NCI-H128 (cell line): ENCODE data around the gene COMTD1.
A peak's percentile ranks its signal among the peaks of the same experiment; 100 is the strongest.

Experiments
- DNase-seq: peaks from one replicate; lab custom pipeline; 2025; ENCODE audit not compliant: unreplicated experiment; lab: John Stamatoyannopoulos, UW

COMTD1 gene

GRCh38 chr10:75245354-75246250 lies 9.8 kb upstream of the COMTD1 start:
- no peak for DNase-seq

DNA sequence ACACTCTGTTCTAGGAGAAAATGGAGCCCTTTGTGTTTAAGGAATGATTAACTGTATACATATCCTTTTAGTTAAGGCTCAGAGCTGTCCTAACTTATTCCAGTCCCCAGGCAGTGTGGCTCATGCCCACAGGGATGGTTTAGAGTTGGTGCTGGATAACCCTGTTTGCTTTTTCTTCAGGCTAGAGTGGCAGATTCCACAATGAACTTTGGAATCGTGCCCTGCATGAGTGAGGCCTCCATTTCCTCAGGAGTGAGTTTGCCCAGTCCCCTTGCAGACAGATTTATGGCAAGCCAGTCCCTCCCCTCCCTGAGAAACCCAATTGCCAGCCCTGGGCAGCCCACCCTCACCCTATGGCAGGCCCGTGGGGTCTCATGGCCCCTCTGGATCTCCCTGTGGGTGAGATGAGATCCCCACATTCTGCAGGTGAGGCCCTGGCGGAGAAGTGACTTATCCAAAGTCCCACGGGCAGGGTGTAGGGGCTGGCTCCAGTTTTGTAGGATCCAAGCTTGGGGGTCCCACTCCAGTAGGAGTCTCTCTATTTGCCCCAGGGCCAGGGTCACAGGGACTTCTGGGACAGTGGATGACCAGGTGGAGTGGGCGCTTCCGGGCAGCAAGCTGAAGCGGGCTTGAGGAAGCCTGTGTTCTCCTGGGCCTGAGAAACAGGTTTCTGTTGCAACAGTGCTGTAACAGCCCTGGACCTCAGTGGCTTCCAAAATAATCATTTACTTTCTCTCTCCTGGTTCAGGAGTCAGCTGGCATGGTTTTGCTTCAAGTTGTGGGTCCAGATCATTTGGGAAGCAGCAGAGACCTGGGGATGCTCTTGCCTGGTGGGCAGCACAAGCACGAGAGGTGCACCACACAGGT lies 9.0 kb upstream of the COMTD1 start:
- DNase-seq, result no peak

DNA sequence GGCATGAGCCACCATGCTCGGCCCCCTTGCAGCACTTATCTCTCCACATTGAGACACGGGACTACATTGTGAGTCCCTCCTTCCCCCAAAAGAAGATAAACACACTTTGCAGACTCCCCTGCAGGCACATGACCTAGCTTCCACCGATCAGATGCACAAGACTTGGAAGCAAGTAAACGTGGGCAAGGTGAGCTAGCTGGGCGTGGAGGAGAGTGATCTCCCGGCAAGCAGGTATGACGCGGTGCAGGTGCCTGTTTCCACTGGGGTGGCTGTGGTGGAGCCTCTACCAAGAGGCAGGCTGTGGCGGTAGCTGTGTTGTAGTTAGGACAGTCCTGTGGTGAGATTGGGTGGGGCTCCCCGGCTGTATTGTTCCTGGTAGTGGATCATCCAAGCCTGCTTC lies 7.7 kb upstream of the COMTD1 start:
- DNase-seq, result no peak

DNA sequence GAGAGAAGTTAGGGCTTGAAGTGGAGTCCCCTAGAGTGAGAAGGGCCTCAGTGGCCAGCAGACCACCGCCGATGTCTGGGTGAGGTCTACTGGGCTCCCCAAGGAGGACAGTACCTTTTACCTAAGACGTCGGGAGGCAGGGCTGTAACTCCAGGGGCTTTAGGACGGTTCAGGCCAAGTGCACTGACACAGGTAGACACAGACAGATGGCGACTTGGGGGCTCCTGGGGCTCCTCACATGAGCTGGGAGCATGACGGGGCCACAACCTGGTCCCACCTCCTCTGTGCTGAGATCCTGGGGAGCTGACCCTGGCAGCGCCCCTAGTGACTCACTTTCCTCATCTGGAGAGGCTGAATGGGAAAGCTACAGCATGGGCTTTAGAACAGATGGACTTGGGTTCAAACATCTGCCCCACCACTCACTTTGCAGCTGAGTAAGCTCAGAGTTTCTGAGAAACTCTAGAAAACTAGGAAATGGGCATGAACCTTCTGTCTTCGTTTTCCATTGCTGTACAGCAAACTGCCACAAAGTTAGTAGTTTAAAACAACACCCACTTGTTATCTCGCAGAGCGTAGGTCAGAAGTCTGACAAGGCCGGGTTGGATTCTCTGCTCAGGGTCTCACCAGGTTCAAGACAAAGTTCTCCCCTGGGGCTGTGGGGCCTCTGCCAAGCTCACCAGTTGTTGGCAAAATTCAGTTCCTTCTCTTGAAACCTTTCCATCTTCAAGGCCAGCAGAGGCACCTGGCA lies 4.7 kb upstream of the COMTD1 start:
- DNase-seq, result no peak

DNA sequence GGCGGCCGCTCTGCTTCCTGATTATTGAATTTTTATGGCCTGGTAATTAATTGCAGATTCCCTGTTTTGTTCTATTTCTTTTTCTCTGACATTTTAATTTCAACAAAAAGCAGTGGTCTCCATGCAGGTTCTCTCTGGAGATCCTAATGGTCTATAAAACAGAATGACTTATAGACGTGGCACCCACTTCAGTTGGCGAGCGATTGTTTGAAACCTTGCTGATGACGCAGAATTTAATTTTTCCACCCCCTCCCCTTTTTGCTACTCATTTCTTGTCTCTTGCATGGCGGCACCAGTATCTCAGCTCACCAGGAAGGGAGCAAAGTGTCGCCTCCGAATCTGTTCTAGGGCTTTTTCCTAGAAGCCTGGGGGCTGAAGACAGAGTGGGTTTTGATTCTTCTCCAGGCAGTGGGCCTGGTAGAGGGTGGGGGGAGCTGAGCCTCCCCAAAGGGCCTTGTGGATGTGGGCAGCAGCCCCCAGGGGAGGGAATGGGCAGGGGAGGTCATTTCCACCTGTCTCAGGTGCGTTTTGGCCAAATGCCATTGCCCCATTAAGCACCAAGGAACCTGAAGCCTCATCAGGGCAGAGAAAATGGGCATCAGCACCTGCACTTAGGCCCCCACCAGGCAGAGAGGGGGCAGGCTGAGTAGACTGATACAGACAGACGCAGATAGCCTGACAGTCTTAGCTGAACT lies 3.5 kb upstream of the COMTD1 start:
- no peak for DNase-seq

DNA sequence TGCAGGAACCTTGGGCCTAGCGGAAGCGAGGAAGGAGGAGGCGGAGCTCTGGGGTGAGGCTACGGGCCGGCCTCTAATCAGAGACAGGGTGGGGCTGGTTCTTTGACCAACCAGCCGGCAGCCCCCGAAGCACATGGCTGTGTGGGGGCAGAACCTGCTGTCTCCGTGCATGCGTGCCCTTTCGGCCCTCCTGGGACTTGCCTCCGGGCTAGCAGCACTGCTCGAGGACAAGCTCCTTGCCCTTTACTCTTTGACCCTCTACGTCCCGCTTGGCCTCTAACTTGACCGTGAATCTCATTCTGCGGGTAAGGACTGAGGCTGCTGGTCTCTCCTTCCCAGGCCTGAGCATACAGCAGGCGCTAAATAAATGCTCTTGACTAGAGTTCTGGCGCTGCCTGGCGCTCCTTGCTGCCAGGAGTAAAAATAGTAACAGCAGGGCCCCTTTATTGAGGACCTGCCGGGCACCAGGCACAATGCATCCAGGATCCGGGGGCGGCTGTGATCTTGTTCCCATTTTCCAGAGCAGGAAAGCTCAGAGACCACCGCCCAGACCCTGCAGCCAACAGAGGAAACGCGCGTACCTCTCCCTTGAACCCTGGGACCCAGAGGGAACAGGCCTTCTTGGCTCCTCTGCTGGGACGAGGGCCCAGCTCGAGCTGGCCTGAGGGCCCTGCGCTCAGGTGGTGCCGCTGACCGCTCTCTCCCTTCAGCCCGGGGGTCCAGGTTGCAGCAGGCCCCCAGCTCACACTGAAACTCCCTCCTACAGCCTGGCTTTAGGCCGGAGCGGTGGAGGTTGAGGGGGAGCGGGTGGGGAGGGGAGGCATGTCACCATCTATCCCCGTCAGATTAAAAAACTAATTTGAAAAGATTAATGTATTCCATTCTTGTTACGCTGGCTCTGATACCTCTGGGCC lies 2.7 kb upstream of the COMTD1 start:
- DNase-seq, result no peak

DNA sequence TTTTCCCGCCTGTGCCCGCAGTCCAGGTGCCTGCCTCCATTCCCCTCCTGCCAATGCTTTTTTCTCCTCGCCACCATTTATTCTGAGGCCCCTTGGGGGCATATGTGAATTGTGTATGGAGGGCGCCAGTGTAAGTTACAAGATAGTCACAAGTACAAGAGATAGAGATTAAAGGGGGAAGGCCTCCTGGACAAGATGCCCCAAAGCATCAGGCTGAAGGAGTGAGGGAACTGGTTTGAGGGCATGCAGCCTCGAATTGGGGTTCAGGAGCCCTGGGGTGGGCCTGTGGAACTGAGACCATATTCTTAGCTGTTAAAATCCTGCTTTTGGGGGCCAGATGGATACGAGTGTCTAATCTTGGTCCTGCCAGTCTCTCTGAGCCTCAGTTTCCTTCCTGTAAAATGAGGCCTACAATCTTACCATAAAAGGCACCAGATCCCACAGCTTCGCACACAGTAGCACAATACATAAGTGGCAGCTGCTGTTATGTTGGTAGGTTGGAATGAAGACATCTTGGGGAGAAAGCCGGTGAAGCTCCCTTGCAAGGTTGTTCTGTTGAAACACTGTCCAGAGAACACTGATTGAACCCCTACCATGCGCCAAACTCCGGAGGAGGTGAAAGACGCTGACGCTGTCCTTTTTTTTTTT lies 545 bp upstream of the COMTD1 start:
- DNase-seq, result no peak

- no peak for DNase-seq
Measured at GRCh38 chr10:75234683-75235374, 928 bp downstream of the COMTD1 start.

DNA sequence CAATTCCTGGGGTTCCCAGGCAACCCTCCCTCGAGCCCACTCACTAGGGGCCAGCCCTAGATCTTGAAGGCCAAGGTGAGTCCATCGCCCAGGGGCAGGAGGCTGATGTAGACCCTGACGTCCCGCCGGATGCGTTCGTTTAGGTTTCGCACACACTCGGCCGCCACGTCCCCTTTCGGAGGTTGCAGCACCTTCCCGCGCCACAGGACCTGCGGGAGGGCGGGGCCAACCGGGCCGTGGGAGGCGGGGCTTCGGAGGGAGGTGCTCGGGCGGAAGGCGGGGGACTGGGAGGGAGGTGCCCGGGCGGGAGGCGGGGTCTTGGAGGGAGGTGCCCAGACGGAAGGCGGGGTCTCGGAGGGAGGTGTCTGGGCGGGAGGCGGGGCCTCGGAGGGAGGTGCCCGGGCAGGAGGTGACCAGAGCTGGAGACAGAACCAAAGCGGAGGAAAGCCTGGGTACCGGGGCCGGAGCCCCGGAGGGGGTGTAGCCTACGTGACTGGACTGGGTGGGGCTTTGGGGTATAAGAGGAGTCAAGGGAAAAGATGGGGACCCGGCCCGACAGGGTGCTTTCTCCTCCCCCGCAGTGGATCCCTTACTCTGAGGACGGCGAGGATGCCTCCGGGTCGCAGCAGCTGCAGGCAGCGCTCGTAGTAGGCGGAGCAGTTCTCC lies 1.6 kb downstream of the COMTD1 start:
- peak; percentile 26 for DNase-seq

- no peak for DNase-seq
Measured at GRCh38 chr10:75233444-75234016, 2.2 kb downstream of the COMTD1 start.

DNA sequence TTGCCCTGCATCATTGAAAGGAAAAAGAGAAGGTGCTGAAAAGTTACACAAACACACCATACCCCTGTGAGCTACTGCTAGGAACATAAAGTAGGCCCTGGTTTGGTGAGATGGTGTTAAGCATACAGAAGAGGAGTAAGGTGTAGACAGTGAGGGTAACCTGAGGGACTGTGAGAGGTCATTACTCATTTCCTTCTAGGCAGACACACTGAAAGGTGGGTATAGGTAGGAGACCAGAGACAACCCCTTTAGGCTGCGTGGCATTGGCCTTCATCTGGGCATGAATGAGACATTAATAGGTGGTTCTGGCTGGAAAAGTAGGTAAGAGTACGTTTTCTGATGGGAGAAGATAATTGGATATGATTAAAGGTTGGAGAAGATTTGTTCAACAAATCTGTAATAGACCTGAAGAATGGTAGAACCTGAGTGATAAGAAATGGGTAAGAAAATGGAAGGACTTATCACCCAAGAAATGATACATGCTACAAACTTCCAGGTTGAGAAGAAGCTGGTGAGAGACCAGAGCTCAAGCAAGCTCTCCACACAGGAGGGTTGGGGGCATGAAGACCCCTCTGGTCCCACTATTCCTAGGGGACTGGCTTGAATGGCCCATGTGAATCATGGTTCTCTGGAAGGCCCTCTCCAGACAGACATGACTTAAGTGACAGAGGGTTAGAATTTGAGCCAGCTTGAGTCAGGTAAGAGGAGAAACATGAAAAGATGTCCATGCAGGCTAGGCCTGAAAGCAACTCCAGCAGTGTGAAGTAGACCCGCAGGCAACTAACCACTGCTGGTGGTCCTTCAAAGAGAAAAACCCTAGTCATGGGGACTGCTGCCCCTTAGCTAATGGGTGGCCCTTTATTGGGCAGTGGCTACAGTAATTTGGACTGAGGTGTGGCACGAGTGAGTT lies 3.8 kb downstream of the COMTD1 start:
- DNase-seq, result no peak

- DNase-seq, result peak; percentile 42
Measured at GRCh38 chr10:75230600-75231038, 5.1 kb downstream of the COMTD1 start.

GRCh38 chr10:75229971-75230370 lies 5.8 kb downstream of the COMTD1 start:
- DNase-seq, result no peak

GRCh38 chr10:75228834-75229233 lies 6.9 kb downstream of the COMTD1 start:
- DNase-seq, result no peak

DNA sequence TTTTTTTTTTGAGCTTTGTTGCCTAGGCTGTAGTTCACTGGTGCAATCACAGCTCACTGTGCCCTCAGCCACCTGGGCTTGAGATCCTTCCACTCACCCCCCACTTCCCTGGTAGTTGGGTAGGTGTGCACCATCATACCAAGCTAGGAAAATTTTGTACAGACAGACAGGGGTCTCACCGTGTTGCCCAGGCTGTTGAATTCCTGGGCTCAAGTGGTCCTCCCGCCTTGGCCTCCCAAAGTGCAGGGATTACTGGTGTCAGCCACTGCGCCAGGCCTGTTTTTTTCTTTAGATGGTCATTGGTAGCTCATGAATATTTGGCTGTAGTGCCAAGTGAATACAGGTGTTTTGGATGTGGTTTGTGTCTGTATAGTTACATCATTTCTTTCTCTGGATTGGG lies 7.5 kb downstream of the COMTD1 start:
- no peak for DNase-seq

DNA sequence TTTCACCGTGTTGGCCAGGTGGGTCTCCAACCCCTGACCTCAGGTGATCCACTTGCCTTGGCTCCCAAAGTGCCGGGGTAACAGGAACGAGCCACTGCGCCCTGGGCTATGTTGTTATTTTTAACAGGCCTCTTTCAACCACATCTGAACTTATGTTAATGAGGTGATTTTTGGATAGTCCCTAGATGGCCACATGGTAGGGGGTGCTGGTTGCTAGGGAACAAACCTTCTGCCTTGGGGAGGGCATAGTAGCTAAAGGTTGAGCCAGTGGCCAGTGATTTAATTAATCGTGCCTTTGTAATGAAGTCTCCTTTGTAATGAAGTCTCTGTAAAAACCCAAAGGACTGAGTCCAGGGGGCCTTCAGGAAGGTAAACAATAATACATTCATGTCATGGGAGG lies 9.1 kb downstream of the COMTD1 start:
- DNase-seq, result no peak

- no peak for DNase-seq
Measured at GRCh38 chr10:75226095-75226494, 9.7 kb downstream of the COMTD1 start.
